DMS 273 treated with DMSO at 0.1 percent for 48 hours (cell line): ENCODE results near the gene WSCD2.

Experiments used
- DNase-seq: peaks from one replicate; lab custom pipeline; 2025; lab: John Stamatoyannopoulos, UW

The WSCD2 gene

GRCh38 chr12:108166505-108166904 lies 37.4 kb downstream of the WSCD2 start:
- DNase-seq = no peak

- no peak for DNase-seq
Observed at GRCh38 chr12:108167974-108168373, 38.9 kb downstream of the WSCD2 start.

- DNase-seq = no peak
Observed at GRCh38 chr12:108169708-108170107, 40.6 kb downstream of the WSCD2 start.

- DNase-seq = no peak
Observed at GRCh38 chr12:108170164-108170563, 41.1 kb downstream of the WSCD2 start.

GRCh38 chr12:108172033-108172432 lies 42.9 kb downstream of the WSCD2 start:
- DNase-seq = no peak

GRCh38 chr12:108173160-108173559 lies 44.1 kb downstream of the WSCD2 start:
- no peak for DNase-seq

- no peak for DNase-seq
Observed at GRCh38 chr12:108173892-108174291, 44.8 kb downstream of the WSCD2 start.

GRCh38 chr12:108174641-108175040 lies 45.6 kb downstream of the WSCD2 start:
- DNase-seq = no peak

GRCh38 chr12:108175310-108175709 lies 46.2 kb downstream of the WSCD2 start:
- DNase-seq = no peak

- no peak for DNase-seq
Observed at GRCh38 chr12:108176292-108176691, 47.2 kb downstream of the WSCD2 start.

GRCh38 chr12:108177131-108177530 lies 48.0 kb downstream of the WSCD2 start:
- no peak for DNase-seq

GRCh38 chr12:108179305-108179704 lies 50.2 kb downstream of the WSCD2 start:
- DNase-seq = no peak

GRCh38 chr12:108180255-108181094 lies 51.4 kb downstream of the WSCD2 start:
- DNase-seq = no peak

- no peak for DNase-seq
Observed at GRCh38 chr12:108181095-108181454, 52.0 kb downstream of the WSCD2 start.

- DNase-seq = no peak
Observed at GRCh38 chr12:108182096-108182495, 53.0 kb downstream of the WSCD2 start.

GRCh38 chr12:108185002-108185401 lies 55.9 kb downstream of the WSCD2 start:
- DNase-seq = no peak

GRCh38 chr12:108187831-108188230 lies 58.7 kb downstream of the WSCD2 start:
- DNase-seq = no peak

- no peak for DNase-seq
Observed at GRCh38 chr12:108190529-108190928, 61.4 kb downstream of the WSCD2 start.

GRCh38 chr12:108191086-108191485 lies 62.0 kb downstream of the WSCD2 start:
- no peak for DNase-seq

- DNase-seq = no peak
Observed at GRCh38 chr12:108191938-108192337, 62.9 kb downstream of the WSCD2 start.

- DNase-seq = no peak
Observed at GRCh38 chr12:108193493-108193892, 64.4 kb downstream of the WSCD2 start.

GRCh38 chr12:108193917-108194316 lies 64.8 kb downstream of the WSCD2 start:
- DNase-seq = no peak

GRCh38 chr12:108194585-108194984 lies 65.5 kb downstream of the WSCD2 start:
- DNase-seq = no peak

- no peak for DNase-seq
Observed at GRCh38 chr12:108196319-108196718, 67.2 kb downstream of the WSCD2 start.
